ENCODE data around the gene SBNO2. TPM values are rescaled to one million over a fixed set of nuclear protein-coding genes. Genes with fewer than 3 reads are reported as not detected.
A peak's percentile ranks its signal among the peaks of the same experiment; 100 is the strongest.

SBNO2 gene
- total RNA-seq, 6 experiments from 2014 or later: 21.5 to 54.4 (median 25.5) TPM

DNA sequence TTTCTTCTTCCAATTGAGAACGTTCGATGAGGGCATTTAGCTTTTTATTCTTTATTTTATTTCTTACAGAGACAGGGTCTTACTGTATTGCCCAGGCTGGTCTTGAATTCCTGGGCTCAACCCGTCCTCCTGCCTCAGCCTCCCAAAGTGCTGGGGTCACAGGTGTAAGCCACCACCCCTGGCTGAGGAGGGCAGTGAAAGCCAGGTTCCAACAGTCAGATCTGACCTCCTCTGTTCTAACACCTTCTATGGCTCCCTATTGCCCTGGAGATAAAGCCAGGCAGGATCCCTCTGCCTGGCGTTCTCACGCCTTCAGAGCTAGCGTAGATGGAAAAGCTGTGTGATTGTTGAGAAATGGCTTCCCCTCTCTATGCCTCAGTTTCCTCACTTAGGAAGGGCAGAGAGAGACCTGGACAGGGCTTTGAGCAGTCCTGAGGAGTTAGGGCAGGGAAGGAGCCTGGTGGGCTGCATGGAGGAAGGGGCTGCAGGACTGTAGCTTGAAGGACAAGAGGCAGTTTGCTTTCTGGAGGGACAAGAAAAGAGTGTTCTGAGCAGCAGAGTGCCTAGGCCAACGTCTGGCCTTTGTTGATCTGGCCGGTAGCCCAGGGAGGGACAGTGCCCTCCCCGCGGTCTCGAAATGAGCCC lies 101.6 kb downstream of the SBNO2 start:
- no peak overlapping the region for H3K4me3 ChIP-seq
- TF ChIP-seq POLR2A (IDR thresholded peaks at IDR 0.05) (no peak), CTCF (IDR thresholded peaks at IDR 0.05) (no peak)
- H3K4me1 ChIP-seq: peaks cover 0 to 15% (median 3%) of the 10 kb centered on the region in 4 donors
- H3K27ac ChIP-seq: no peak overlapping the region
- peaks cover 0 to 19% of the 10 kb centered on the region in 2 donors for H3K27me3 ChIP-seq
- intact Hi-C loops (cut with DNase I): no loop called here
- no peaks in the 10 kb centered on the region for H3K36me3 ChIP-seq
- no peak for DNase-seq
- WGBS (ENCODE audit: insufficient coverage, low coverage, low lambda C conversion rate, missing lambda C conversion rate): 77% methylated on average over 6 of the region's 11 CpGs
- no peaks in the 10 kb centered on the region for H3K9me3 ChIP-seq
- no peak for ATAC-seq

DNA sequence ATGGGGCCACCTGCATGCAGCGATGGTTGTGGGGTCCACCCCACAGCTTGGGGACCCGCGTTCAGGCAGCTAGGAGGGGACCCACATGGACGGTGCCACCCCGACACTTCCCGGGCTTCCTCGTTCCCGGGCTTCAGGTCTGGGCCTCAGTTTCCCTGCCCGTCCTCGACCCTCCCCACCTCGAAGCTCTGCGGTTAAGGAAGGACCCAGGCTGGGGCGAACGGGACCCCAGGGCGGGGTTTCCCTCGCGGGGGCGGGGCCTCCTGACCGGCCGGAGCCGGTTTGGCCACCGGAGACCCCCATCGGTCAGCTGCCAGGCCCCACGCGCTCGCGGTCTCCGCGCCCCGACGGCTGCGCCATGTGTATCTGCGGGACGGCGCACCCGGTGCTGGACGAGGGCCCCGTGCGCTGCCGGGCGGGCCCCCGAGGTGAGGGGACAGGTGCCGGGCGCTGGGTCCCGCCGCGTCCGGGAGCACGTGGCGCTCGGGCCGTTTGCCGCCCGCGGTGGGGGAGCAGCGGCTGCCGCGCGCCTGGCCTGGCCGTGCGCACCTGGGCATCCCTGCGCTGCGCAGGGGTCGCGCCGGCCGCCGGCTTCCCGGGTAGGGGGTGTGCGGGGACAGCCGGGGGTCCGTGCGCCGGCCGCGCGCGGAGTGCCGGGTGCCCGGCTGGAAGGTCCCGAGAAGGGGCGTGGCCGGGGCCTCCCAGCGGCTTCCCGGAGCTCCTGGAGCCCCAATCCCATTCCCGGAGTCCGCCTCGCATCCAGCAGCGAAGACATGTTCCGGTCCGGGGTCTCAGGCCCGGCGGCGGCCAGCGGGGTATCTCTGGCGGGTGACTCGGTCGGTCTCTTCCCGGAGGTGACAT lies 102.9 kb downstream of the SBNO2 start:
- TF ChIP-seq POLR2A (IDR thresholded peaks at IDR 0.05): no peak
- no peak for TF ChIP-seq CTCF (IDR thresholded peaks at IDR 0.05)
- 9% methylated on average over 18 of the region's 99 CpGs for WGBS (ENCODE audit: insufficient coverage, low coverage, low lambda C conversion rate, missing lambda C conversion rate)
- no peak overlapping the region for H3K27ac ChIP-seq
- no peak for ATAC-seq
- peaks cover 0 to 19% of the 10 kb centered on the region in 2 donors for H3K27me3 ChIP-seq
- DNase-seq: peak in 1 of 3 donors; percentile 51
- intact Hi-C loops (cut with DNase I): no loop called here
- H3K9me3 ChIP-seq: no peaks in the 10 kb centered on the region
- no peak overlapping the region for H3K4me3 ChIP-seq
- no peaks in the 10 kb centered on the region for H3K36me3 ChIP-seq
- peaks cover 0 to 15% (median 3%) of the 10 kb centered on the region in 4 donors for H3K4me1 ChIP-seq

DNA sequence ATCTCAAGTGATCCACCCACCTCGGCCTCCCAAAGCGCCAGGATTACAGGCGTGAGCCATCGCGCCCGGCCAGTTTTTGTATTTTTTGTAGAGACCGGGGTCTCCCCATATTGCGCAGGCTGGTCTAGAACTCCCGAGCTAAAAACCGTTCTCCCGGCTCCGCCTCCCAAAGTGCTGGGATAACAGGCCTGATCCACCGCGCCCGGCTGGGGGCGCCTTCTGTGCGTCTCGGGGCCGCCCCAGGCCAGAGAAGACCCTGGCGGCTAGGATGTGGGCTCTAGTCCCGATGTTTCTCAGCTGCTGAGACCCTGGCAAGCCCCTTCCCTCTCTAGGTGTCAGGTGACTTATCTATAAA lies 103.5 kb downstream of the SBNO2 start:
- WGBS (ENCODE audit: insufficient coverage, low coverage, low lambda C conversion rate, missing lambda C conversion rate): 44% methylated on average over 11 of the region's 21 CpGs
- intact Hi-C loops (cut with DNase I): no loop called here
- no peaks in the 10 kb centered on the region for H3K9me3 ChIP-seq
- H3K4me1 ChIP-seq: peaks cover 0 to 10% (median 0%) of the 10 kb centered on the region in 4 donors
- DNase-seq: peak in 1 of 3 donors; percentile 48
- no peak overlapping the region for H3K27ac ChIP-seq
- no peaks in the 10 kb centered on the region for H3K36me3 ChIP-seq
- peaks cover 0 to 19% of the 10 kb centered on the region in 2 donors for H3K27me3 ChIP-seq
- ATAC-seq: no peak
- H3K4me3 ChIP-seq: no peak overlapping the region
- TF ChIP-seq POLR2A (IDR thresholded peaks at IDR 0.05): no peak
- TF ChIP-seq CTCF (IDR thresholded peaks at IDR 0.05): no peak

DNA sequence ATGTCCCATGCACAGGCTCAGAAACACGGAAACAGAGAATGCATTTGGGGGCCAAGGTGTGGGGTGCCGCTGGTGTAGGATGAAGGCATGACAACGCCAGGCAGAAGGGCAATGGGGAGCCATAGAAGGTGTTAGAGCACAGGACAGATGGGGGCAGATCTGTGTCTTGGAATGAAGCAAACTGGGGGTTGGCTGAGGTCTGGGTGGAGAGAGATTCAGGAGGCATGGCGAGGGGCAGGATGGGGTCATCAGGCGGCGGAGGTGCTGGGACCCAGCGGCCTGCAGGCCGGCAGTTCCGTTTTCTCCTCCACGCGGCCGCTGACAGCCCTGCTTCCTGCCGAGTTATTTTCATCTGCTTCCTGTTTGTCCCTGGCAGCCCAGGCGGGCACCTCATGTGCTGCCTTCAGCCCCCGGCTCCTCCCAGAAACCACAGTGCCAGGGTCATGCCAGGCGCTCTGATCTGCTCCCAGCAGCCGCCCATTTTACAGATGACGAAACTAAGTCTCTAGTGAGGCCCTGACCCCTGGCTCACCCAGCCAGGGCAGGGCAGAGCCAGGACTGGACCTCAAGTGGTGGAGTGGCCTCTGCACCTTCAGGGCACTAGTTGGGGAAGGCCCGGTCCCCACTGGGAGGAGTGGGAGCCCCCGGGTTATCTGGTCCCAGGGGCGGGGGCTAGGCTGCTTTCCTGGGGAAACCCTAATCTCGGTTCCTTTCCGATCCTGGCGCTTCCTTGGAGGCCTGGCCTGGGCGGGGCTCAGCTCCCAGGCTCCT lies 104.9 kb downstream of the SBNO2 start:
- 32% methylated on average over 12 of the region's 25 CpGs for WGBS (ENCODE audit: insufficient coverage, low coverage, low lambda C conversion rate, missing lambda C conversion rate)
- peak; percentile 27 to 49 (median 36) for ATAC-seq
- H3K4me3 ChIP-seq: peak overlapping the region in 2 of 3 donors; percentile 21 to 51
- peak; percentile 69 to 84 (median 69) for DNase-seq
- TF ChIP-seq POLR2A (IDR thresholded peaks at IDR 0.05): no peak
- no peak for TF ChIP-seq CTCF (IDR thresholded peaks at IDR 0.05)
- no peaks in the 10 kb centered on the region for H3K36me3 ChIP-seq
- peak overlapping the region in 2 of 3 donors; percentile 40 to 43 for H3K27ac ChIP-seq
- intact Hi-C loops (cut with DNase I): no loop called here
- no peaks in the 10 kb centered on the region for H3K9me3 ChIP-seq
- peaks cover 0 to 19% of the 10 kb centered on the region in 2 donors for H3K27me3 ChIP-seq
- H3K4me1 ChIP-seq: peaks cover 0 to 9% (median 0%) of the 10 kb centered on the region in 4 donors

All from right lobe of liver (tissue), 6 donors.